ENCODE data around the gene DNAI2.
"Not testable (repeated sequence)": the region's sequence is repeated elsewhere in the genome, so short reads cannot be mapped to it uniquely, and the experiment has no call there.

Gene DNAI2

GRCh38 chr17:74277935-74278334 is 3.9 kb downstream of the DNAI2 start:
- DNase-seq = no peak

GRCh38 chr17:74279617-74280016 is 5.6 kb downstream of the DNAI2 start:
- DNase-seq = not testable (repeated sequence)

GRCh38 chr17:74280093-74280513 is 6.1 kb downstream of the DNAI2 start:
- no peak for DNase-seq

GRCh38 chr17:74281799-74282198 is 7.8 kb downstream of the DNAI2 start:
- DNase-seq = no peak

GRCh38 chr17:74282274-74282586 is 8.2 kb downstream of the DNAI2 start:
- DNase-seq = not testable (repeated sequence)

GRCh38 chr17:74282587-74283370 is 8.7 kb downstream of the DNAI2 start:
- no peak for DNase-seq

- DNase-seq = no peak
These were observed 9.3 kb downstream of the DNAI2 start for GRCh38 chr17:74283371-74283673.

- no peak for DNase-seq
These were observed 13.1 kb downstream of the DNAI2 start for GRCh38 chr17:74287031-74287602.

- DNase-seq = no peak
These were observed 14.8 kb downstream of the DNAI2 start for GRCh38 chr17:74288785-74289184.

- DNase-seq = no peak
These were observed 15.7 kb downstream of the DNAI2 start for GRCh38 chr17:74289688-74290087.

GRCh38 chr17:74290340-74290739 is 16.3 kb downstream of the DNAI2 start:
- DNase-seq = no peak

- no peak for DNase-seq
These were observed 18.5 kb downstream of the DNAI2 start for GRCh38 chr17:74292495-74292894.

- DNase-seq = no peak
These were observed 21.9 kb downstream of the DNAI2 start for GRCh38 chr17:74295625-74296547.

- DNase-seq = no peak
These were observed 22.5 kb downstream of the DNAI2 start for GRCh38 chr17:74296548-74296936.

- no peak for DNase-seq
These were observed 23.9 kb downstream of the DNAI2 start for GRCh38 chr17:74297941-74298340.

- no peak for DNase-seq
These were observed 24.7 kb downstream of the DNAI2 start for GRCh38 chr17:74298778-74299177.

GRCh38 chr17:74299226-74300009 is 25.4 kb downstream of the DNAI2 start:
- no peak for DNase-seq

GRCh38 chr17:74303305-74303704 is 29.3 kb downstream of the DNAI2 start:
- DNase-seq = no peak

GRCh38 chr17:74304184-74304583 is 30.1 kb downstream of the DNAI2 start:
- no peak for DNase-seq

- no peak for DNase-seq
These were observed 32.0 kb downstream of the DNAI2 start for GRCh38 chr17:74305865-74306654.

- no peak for DNase-seq
These were observed 34.1 kb downstream of the DNAI2 start for GRCh38 chr17:74307984-74308773.
